BLaER1 (cell line): ENCODE data around the gene CLTCL1.
"Not testable (repeated sequence)": the region's sequence is repeated elsewhere in the genome, so short reads cannot be mapped to it uniquely, and the experiment has no call there.

ENCODE experiments used
- H3K27ac ChIP-seq: shearing (Covaris generic); formaldehyde crosslinking; 2 replicates; pipeline ENCODE4 v1.8.1; 2022
- H3K27me3 ChIP-seq: shearing (Covaris generic); formaldehyde crosslinking; 2 replicates; pipeline ENCODE4 v1.8.1; 2022
- H3K36me3 ChIP-seq: shearing (Covaris generic); formaldehyde crosslinking; 2 replicates; pipeline ENCODE4 v1.8.1; 2022
- H3K4me1 ChIP-seq: shearing (Covaris generic); formaldehyde crosslinking; 2 replicates; pipeline ENCODE4 v1.8.1; 2022
- H3K4me2 ChIP-seq: shearing (Covaris generic); formaldehyde crosslinking; 2 replicates; pipeline ENCODE4 v1.8.1; 2022
- H3K4me3 ChIP-seq: shearing (Covaris generic); formaldehyde crosslinking; 2 replicates; pipeline ENCODE4 v1.8.1; 2022
- H3K9ac ChIP-seq: shearing (Covaris generic); formaldehyde crosslinking; 2 replicates; pipeline ENCODE4 v1.8.1; 2022
- H3K9me3 ChIP-seq: shearing (Covaris generic); formaldehyde crosslinking; 2 replicates; pipeline ENCODE4 v1.8.1; 2022
- H4K20me1 ChIP-seq: shearing (Covaris generic); formaldehyde crosslinking; 2 replicates; pipeline ENCODE4 v1.8.1; 2022
- Cebpa-rat ChIP-seq: shearing (Covaris generic); IDR thresholded peaks from 2 replicates; pipeline ENCODE4 v1.8.1; 2022

Gene CLTCL1

DNA sequence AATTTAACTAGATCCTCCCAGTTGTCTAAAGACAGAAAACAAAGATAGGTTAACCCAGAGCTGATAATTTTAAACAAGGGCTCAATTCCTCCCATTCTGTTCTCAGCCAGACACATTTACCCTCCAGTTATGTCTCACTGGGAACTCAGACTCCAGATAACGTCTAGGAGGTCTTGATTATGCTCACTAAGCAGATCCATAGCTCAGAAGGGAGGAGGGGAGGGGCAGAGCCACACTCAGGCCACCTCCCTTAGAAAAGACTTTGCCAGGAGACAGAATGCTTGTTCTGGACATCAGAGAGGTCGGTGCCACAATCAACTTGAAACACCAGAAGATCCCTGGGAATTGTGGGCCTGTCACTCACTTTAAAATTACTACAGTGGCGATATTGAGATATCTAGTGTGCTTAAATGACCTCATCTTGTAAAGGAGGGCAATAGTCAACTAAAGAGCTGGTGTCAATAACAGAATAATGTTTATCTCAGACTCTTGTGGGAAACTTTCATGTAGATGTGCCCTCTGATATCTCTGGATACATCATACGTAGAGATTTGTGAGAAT is 83.2 kb downstream of the CLTCL1 start:
- no peak for TF ChIP-seq Cebpa-rat
- Histone ChIP-seq H3K36me3 (peaks cover 29% of the 10 kb centered on the region), H3K27me3 (no peaks in the 10 kb centered on the region), H4K20me1 (no peaks in the 10 kb centered on the region), H3K4me1 (no peaks in the 10 kb centered on the region), H3K9me3 (no peaks in the 10 kb centered on the region), H3K27ac (no peak overlapping the region), H3K9ac (no peak overlapping the region), H3K4me2 (no peak overlapping the region), H3K4me3 (no peak overlapping the region)

DNA sequence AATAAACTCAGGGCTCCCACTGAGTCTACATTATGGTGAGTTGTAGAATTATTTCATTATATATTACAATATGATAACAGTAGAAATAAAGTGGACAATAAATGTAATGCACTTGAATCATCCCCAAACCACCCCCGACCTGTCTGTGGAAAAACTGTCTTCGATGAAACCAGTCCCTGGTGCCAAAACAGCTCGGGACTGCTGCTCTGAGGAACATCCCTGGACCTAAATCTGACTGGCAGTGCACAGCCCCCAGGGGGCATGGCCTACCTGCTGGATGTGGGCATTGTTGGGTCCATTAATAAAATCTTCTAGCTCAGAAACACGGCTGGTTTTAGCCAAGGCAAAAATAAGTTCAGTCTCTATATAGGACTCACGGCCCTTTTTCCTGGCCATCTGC is 83.6 kb downstream of the CLTCL1 start:
- H3K4me1 ChIP-seq, result no peaks in the 10 kb centered on the region
- no peak overlapping the region for H3K27ac ChIP-seq
- H3K9ac ChIP-seq, result no peak overlapping the region
- TF ChIP-seq Cebpa-rat, result no peak
- no peaks in the 10 kb centered on the region for H4K20me1 ChIP-seq
- H3K27me3 ChIP-seq, result no peaks in the 10 kb centered on the region
- no peak overlapping the region for H3K4me3 ChIP-seq
- no peaks in the 10 kb centered on the region for H3K9me3 ChIP-seq
- no peak overlapping the region for H3K4me2 ChIP-seq
- peaks cover 29% of the 10 kb centered on the region for H3K36me3 ChIP-seq

DNA sequence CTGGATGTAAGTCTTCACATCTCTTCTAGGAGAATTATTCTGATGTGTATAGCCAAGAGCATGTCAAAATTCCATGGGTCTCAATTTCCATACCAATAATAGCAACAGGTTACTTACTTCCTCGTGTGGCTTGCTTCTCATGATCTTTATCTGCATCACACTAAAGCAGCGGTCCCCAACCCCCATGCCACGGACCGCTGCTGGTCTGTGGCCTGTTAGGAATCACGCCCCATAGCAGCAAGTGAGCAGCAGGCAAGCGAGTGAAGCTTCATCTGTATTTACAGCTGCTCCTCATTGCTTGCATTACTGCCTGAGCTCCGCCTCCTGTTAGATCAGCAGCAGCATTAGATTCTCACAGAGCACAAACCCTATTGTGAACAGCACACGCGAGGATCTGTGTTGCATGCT is 84.1 kb downstream of the CLTCL1 start:
- no peak overlapping the region for H3K27ac ChIP-seq

DNA sequence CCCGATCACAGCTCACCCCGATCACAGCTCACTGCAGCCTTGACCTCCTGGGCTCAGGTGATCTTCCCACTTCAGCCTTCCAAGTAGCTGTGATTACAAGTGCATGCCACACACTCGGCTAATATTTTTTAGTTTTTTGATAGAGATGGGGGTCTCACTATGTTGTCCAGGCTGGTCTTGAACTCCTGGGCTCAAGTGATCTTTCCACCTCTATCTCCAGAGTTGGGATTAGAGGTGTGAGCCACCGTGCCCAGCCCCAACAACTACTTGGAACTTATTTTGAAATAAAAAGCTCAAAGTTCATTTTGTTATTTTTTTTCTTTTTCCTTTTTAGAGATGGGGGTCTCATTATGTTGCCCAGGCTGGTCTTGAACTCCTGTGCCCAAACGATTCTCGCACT is 85.2 kb downstream of the CLTCL1 start:
- no peak for TF ChIP-seq Cebpa-rat
- Histone ChIP-seq H4K20me1 (no peaks in the 10 kb centered on the region), H3K9ac (no peak overlapping the region), H3K9me3 (no peaks in the 10 kb centered on the region), H3K4me3 (no peak overlapping the region), H3K4me1 (no peaks in the 10 kb centered on the region), H3K27me3 (no peaks in the 10 kb centered on the region), H3K36me3 (peaks cover 33% of the 10 kb centered on the region), H3K27ac (no peak overlapping the region), H3K4me2 (no peak overlapping the region)

More for the DNA sequence above, 84.1 kb downstream of the CLTCL1 start:
- H3K9ac ChIP-seq, result no peak overlapping the region
- H3K4me2 ChIP-seq, result no peak overlapping the region
- H3K4me3 ChIP-seq, result no peak overlapping the region
- H3K36me3 ChIP-seq, result peaks cover 29% of the 10 kb centered on the region
- no peaks in the 10 kb centered on the region for H3K9me3 ChIP-seq
- H3K4me1 ChIP-seq, result no peaks in the 10 kb centered on the region
- no peak for TF ChIP-seq Cebpa-rat
- H4K20me1 ChIP-seq, result no peaks in the 10 kb centered on the region
- H3K27me3 ChIP-seq, result no peaks in the 10 kb centered on the region

DNA sequence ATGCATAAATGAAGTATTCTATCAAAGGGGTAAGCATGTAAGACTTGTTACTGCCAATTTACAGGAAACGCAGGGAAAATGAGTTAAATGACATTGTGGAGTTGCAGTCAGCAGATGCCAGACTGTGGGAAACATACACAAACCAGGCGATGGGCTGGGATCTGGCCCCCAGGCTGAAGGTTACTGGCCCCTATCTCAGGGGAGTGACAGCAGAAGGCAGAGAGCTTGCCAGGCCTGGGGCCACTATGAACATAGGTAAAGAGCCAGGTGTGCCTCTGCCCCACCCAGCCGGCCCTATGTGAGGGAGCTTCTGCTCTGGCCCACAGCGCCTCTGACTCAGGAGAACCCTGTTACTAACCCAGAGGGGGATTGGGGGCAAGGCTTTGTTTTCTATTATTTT is 86.9 kb downstream of the CLTCL1 start:
- no peak overlapping the region for H3K27ac ChIP-seq
- peaks cover 28% of the 10 kb centered on the region for H3K36me3 ChIP-seq
- no peak overlapping the region for H3K9ac ChIP-seq
- H3K4me1 ChIP-seq, result no peaks in the 10 kb centered on the region
- no peaks in the 10 kb centered on the region for H3K27me3 ChIP-seq
- TF ChIP-seq Cebpa-rat, result no peak
- no peak overlapping the region for H3K4me3 ChIP-seq
- H3K9me3 ChIP-seq, result no peaks in the 10 kb centered on the region
- H3K4me2 ChIP-seq, result no peak overlapping the region
- H4K20me1 ChIP-seq, result no peaks in the 10 kb centered on the region

DNA sequence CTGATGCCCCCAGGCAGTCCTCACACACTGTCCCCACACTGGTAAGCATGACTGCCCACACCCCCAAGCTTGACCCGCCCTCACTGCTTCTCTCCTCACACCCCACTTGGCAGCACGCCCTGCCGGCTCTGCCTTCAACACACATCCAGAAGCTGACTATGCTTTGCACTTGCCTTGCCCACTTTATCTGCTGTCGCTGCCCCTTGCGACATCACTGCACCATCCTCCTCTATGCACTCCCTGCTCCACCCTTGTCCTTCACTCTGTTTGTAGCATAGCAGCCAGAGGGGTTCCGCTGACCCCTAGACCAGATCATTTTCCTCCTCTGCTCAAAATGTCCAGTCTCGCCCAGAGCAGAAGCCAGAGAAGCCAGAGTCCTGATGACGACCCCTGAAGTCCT is 87.7 kb downstream of the CLTCL1 start:
- Histone ChIP-seq H3K9ac (no peak overlapping the region), H3K4me2 (no peak overlapping the region), H3K27me3 (no peaks in the 10 kb centered on the region), H3K36me3 (peaks cover 28% of the 10 kb centered on the region; the same call in 1 of the 2 replicates), H4K20me1 (no peaks in the 10 kb centered on the region), H3K4me1 (no peaks in the 10 kb centered on the region), H3K9me3 (no peaks in the 10 kb centered on the region), H3K27ac (no peak overlapping the region), H3K4me3 (no peak overlapping the region)
- no peak for TF ChIP-seq Cebpa-rat

DNA sequence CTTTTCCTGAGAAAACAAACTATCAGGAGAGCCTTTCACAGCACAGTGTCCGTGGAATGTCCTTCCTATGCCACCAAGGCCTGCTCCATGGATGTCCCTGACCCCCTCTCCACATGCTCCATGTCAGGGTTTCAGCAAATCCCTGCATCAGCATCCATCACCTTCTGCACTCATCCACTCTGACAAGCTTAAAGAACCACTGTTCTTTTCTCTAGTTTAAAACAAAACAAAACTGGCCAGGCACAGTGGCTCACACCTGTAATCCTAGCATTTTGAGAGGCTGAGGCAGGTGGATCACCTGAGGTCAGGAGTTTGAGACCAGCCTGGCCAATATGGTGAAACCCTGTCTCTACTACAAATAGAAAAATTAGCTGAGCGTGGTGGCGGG is 88.7 kb downstream of the CLTCL1 start:
- not testable (repeated sequence) for H3K27ac ChIP-seq, H4K20me1 ChIP-seq, H3K9ac ChIP-seq, H3K4me1 ChIP-seq, H3K9me3 ChIP-seq, H3K27me3 ChIP-seq, H3K4me2 ChIP-seq, H3K4me3 ChIP-seq
- peaks cover 18% of the 10 kb centered on the region; the same call in 1 of the 2 replicates for H3K36me3 ChIP-seq

DNA sequence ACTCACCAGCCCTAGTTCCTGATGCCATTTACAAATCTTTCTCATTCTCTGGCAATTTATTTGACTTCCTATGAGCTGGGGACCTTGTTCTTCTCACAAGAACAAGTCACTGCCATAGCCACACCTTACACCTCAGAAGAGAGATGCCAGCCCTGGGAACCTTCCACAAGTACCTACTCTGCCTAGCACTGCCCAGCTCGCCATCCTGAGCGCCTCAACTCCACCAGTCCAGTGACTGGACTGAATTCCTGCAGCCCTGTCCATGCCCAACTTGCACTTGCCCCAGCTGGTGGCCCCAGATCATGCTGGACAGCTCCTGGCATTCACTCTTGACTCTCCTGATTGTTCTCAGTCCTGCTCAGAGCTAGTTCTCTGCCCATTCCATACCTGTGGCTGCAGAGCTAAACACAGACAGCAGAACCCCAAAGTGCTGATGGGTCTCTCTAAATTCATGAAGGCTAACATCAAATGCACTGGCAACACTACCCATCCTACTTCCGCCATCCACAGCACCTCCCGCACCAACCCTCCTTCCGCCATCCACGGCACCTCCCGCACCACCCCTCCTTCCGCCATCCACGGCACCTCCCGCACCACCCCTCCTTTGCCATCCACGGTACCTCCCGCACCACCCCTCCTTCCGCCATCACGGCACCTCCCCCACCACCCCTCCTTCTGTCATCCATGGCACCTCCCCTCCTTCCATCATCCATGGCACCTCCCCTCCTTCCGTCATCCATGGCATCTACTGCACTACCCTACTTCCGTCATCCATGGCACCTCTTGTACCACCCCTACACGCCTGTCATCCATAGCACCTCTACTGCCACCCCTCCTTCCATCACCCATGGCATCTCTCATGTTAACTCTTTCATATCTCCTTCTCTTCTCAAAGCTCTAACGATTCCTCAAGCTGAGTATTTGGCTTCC is 89.4 kb downstream of the CLTCL1 start:
- Histone ChIP-seq H3K4me2 (no peak overlapping the region), H3K27ac (no peak overlapping the region), H3K27me3 (no peaks in the 10 kb centered on the region), H3K4me3 (no peak overlapping the region), H3K9me3 (no peaks in the 10 kb centered on the region), H3K9ac (no peak overlapping the region), H3K36me3 (peaks cover 23% of the 10 kb centered on the region; the same call in 1 of the 2 replicates), H3K4me1 (no peaks in the 10 kb centered on the region), H4K20me1 (no peaks in the 10 kb centered on the region)
- no peak for TF ChIP-seq Cebpa-rat

DNA sequence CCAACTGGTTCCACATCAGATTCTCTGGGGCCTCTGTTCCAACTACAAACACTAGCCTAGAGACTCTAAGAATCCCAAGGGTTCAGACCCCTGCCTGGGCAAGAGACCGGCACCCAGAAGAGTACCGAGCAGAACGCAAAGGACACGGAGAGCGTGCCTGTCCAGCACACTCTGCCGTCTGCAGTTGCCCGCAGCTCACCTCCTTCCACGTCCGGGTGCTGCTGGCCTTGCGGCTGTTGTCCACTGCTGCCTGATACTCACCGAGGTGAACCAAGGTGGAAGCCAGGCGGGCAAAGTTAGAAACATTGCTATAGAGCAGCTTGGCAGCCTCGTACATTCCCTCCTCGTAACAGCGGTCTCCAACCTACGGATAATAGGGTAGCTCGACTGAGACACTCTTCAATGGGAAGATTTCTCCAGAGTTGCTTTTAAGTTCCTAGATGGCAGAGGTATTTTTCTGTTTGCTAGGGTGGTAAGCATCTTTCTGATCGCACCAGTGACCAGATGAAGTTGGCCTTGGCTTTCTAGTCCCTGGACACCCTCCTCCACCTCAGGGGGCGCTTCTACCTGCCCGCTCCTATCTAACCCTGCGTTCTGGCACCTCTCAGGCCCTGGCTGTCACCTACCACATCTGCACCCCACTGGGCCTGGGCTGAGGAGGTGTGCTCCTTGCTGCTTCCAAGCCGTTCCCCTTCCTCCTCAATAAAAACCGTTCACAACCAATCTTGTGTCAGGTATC is 90.2 kb downstream of the CLTCL1 start:
- Histone ChIP-seq H3K9ac (no peak overlapping the region), H3K9me3 (no peaks in the 10 kb centered on the region), H3K27ac (no peak overlapping the region), H3K27me3 (no peaks in the 10 kb centered on the region), H3K4me1 (peaks cover 2% of the 10 kb centered on the region; the same call in 1 of the 2 replicates), H4K20me1 (no peaks in the 10 kb centered on the region), H3K4me3 (no peak overlapping the region), H3K4me2 (no peak overlapping the region), H3K36me3 (peaks cover 31% of the 10 kb centered on the region)
- no peak for TF ChIP-seq Cebpa-rat

DNA sequence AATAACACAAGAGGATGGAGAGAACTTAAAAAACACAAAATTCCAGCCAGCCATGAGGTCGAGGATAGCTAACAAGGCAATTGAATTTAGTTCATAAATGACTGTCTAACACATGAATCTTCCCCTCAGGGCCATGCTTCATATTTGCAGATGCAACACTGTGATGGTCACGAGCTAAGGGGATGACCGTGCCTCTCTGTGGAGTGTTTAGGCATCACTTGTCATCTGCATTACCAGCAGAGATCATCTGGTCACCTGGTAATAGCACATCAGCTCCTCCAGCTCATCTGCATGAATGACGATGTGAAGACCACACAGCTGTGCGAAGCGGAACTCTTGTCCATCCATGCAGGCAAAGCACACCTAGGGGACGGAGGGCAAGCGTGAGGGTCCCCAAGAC is 92.0 kb downstream of the CLTCL1 start:
- Histone ChIP-seq H3K9me3 (0 out of 2 replicates have a peak, but pooled peaks cover under 1% of the 10 kb centered on the region), H3K27me3 (no peaks in the 10 kb centered on the region), H4K20me1 (no peaks in the 10 kb centered on the region), H3K4me1 (peaks cover 12% of the 10 kb centered on the region), H3K27ac (no peak overlapping the region), H3K4me3 (no peak overlapping the region), H3K9ac (no peak overlapping the region), H3K36me3 (peaks cover 49% of the 10 kb centered on the region), H3K4me2 (no peak overlapping the region)
- TF ChIP-seq Cebpa-rat, result no peak
